Kidney tubule cell (primary cell): ENCODE data around the gene DAND5.

Experiments used
- DNase-seq: peaks from one replicate; pipeline ENCODE4 v3.0.0-alpha.2; 2018; ENCODE audit warnings: low spot score

DAND5 gene

GRCh38 chr19:13010038-13010991, 40.9 kb downstream of the DAND5 start:
- no peak for DNase-seq

- no peak for DNase-seq
Measured at GRCh38 chr19:13010992-13011652, 41.7 kb downstream of the DAND5 start.

GRCh38 chr19:13011653-13012389, 42.4 kb downstream of the DAND5 start:
- DNase-seq, result no peak

- no peak for DNase-seq
Measured at GRCh38 chr19:13012390-13012689, 43.0 kb downstream of the DAND5 start.

GRCh38 chr19:13012690-13013608, 43.6 kb downstream of the DAND5 start:
- DNase-seq, result peak; percentile 55

- no peak for DNase-seq
Measured at GRCh38 chr19:13013649-13014048, 44.3 kb downstream of the DAND5 start.

GRCh38 chr19:13014101-13014920, 44.9 kb downstream of the DAND5 start:
- no peak for DNase-seq

GRCh38 chr19:13014921-13015280, 45.5 kb downstream of the DAND5 start:
- DNase-seq, result no peak

GRCh38 chr19:13015361-13016223, 46.2 kb downstream of the DAND5 start:
- no peak for DNase-seq

- DNase-seq, result no peak
Measured at GRCh38 chr19:13016245-13016627, 46.9 kb downstream of the DAND5 start.

GRCh38 chr19:13016628-13017305, 47.4 kb downstream of the DAND5 start:
- no peak for DNase-seq

- DNase-seq, result no peak
Measured at GRCh38 chr19:13017306-13018034, 48.1 kb downstream of the DAND5 start.

GRCh38 chr19:13018035-13018914, 48.9 kb downstream of the DAND5 start:
- DNase-seq, result no peak

- DNase-seq, result no peak
Measured at GRCh38 chr19:13019332-13019731, 50.0 kb downstream of the DAND5 start.

- no peak for DNase-seq
Measured at GRCh38 chr19:13020002-13020414, 50.6 kb downstream of the DAND5 start.

GRCh38 chr19:13022111-13022858, 52.9 kb downstream of the DAND5 start:
- no peak for DNase-seq
